Left renal pelvis (tissue), 4 donors: ENCODE results near the gene RPN2. TPM values are rescaled to one million over a fixed set of nuclear protein-coding genes. Genes with fewer than 3 reads are reported as not detected.

Experiments
- DNase-seq, 4 donors: peaks; one replicate each; pipeline ENCODE4 v3.0.0-alpha.2; 2013; ENCODE audit warnings: low read depth in 4 of 4, low spot score in 3 of 4
- polyA plus RNA-seq, 4 donors: library from polyadenylated mRNA; unstranded; fragments of 120-200 nt; gene quantifications; one replicate each; pipeline ENCODE4 v1.2.1, GENCODE V29; 2013; ENCODE audit not compliant: insufficient read length in 4 of 4

The RPN2 gene
- polyA plus RNA-seq, 4 donors: 223 to 331 (median 306) TPM

DNA sequence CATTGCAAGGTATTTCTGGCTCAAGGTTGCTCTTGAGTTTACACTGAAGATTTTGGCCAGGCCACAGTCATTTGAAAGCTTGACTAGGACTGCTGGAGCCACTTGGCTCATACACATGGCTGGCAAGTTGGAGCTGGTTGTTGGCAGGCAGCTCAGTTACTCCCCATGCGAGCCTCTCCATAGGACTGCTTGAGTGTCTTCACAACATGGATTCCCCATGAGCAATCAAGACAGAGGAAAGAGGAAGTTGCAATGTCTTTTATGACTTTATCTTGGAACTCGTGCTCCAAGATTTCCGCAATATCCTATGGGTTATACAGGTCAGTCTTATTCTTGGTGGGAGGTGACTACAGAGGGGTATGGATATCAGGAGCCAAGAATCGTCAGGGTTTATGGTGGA lies 109.0 kb downstream of the RPN2 start:
- no peak for DNase-seq

DNA sequence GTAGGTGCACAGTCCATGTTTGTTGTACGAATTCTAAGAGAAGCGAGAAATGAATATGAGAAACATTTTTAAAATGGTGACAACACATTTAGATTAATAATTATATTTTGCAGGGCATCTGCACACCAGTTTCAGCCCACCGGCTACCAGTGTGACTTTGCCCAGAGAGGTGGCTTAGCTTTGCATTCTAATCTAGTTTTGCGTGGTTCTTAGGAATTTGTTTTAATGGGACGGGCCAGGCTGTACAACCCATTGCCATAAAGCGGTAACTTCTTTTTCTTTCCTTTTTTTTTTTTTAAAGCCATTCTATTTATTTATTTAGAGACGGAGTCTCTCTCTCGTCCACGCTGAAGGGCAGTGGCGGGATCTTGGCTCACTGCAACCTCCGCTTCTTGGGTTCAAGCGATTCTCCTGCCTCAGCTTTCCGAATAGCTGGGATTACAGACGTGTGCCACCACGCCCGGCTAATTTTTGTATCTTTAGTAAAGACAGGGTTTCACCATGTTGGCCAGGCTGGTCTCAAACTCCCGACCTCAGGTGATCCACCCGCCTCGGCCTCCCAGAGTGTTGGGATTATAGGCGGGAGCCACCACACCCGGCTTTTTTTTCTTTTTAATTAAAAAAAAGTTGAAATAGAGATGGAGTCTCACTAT lies 111.2 kb downstream of the RPN2 start:
- DNase-seq: no peak

Other genes with a start within 250 kb of the RPN2 start
- gene SAMHD1, start 227.6 kb upstream of the RPN2 start, polyA plus RNA-seq: 10 to 100 TPM; 21.4 to 32.7 (median 26.3) TPM
- gene RBL1, start 83.3 kb upstream of the RPN2 start, polyA plus RNA-seq: 10 to 100 TPM; 10.4 to 13.5 (median 12.5) TPM
- 1 to 10 TPM; 5.0 to 7.3 (median 6.4) TPM for gene MROH8, start 218 bp downstream of the RPN2 start, polyA plus RNA-seq
- not detected for gene GHRH, start 82.5 kb downstream of the RPN2 start, polyA plus RNA-seq
- 10 to 100 TPM; 52.1 to 75.4 (median 67.1) TPM for gene MANBAL, start 110.3 kb downstream of the RPN2 start, polyA plus RNA-seq
- gene SRC, start 166.8 kb downstream of the RPN2 start, polyA plus RNA-seq: 10 to 100 TPM; 22.3 to 77.9 (median 57.0) TPM